Measurements from ENCODE around the gene HOXD8. TPM values are rescaled to one million over a fixed set of nuclear protein-coding genes. Genes with fewer than 3 reads are reported as not detected.

The HOXD8 gene
- total RNA-seq, 1 donor: 0.45 TPM

DNA sequence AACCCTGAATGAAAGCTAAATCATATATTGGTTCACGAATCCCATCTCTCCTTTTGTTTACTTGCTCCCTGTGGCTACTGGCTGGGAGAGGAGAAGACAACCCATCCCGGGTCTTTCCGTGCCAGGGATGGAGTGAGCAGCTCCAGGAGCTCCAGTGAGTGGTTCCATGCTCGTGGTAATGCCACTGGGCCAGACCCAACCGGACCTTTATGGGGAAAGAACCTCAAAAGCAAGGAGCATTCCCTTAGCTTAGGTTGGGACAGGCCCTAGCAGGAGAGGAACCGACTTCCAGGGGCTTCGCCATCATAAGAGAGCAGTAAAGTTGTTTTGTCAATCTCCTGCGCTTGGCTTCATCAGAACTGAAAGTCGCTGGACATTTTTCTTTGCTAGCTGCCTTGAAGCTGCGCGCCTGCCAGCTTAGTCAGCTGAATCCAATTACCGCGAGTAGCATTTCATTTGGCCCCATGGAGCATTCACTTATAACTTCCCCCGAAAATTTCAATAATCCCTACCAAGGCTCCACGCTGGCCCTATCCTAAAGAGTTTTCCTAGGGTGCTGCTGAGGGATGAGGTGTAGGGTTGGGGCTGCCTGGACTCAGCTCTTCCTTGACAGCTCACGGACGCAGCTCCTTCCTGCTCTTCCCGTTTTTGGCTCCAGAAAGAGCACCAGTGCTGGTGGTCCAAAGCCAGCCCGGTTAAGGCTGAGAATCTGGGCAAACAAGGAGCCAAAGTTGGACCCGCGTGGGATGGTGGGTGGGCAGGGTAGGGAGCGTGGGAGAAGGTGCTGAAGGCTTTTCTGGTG is 32.5 kb downstream of the HOXD8 start:
- DNase-seq (ENCODE audit: low read depth): peak; percentile 37
- H3K4me3 ChIP-seq (ENCODE audit: low read depth, low read length): no peak overlapping the region
- TF ChIP-seq, protein P1, sequence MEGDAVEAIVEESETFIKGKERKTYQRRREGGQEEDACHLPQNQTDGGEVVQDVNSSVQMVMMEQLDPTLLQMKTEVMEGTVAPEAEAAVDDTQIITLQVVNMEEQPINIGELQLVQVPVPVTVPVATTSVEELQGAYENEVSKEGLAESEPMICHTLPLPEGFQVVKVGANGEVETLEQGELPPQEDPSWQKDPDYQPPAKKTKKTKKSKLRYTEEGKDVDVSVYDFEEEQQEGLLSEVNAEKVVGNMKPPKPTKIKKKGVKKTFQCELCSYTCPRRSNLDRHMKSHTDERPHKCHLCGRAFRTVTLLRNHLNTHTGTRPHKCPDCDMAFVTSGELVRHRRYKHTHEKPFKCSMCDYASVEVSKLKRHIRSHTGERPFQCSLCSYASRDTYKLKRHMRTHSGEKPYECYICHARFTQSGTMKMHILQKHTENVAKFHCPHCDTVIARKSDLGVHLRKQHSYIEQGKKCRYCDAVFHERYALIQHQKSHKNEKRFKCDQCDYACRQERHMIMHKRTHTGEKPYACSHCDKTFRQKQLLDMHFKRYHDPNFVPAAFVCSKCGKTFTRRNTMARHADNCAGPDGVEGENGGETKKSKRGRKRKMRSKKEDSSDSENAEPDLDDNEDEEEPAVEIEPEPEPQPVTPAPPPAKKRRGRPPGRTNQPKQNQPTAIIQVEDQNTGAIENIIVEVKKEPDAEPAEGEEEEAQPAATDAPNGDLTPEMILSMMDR (IDR thresholded peaks at IDR 0.05; ENCODE audit: insufficient read depth, low read length): no peak

DNA sequence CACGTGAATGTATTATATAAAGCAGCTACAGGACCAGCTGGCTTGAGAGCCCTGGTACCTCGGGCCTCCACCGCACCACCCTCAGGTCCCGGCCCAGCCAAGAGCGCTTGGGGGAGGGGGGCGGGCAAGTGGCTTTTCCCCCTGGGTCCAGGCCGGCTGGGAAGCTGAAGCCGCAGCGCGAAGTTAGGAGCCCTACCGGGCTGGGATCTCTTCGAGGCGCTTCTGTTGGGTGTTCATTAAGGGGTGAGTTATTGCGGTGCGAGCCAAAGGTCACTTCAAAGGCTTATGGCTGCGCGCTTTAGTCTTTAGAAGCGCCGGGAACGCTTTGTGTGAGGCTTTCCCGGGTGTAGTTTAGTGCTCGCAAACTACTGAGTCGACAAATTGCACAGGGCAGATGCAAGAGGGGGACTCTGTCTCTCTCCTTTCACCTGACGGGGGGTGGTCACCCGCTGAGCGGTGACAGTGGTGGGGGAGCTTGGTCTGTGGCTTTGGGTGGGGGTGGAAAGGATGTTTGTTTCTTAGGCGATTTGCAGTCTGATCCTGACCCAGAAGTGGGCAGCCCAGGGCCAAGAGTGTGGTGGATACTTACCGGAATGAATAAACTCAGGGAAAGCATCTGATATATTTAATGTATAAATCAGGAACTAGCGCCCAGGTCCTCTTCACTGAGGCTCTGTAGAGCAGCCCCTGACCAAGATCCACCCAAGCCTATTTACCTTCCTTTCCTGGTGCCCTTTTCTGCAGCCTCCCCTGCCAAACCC is 33.6 kb downstream of the HOXD8 start:
- TF ChIP-seq, protein P1 (IDR thresholded peaks at IDR 0.05; ENCODE audit: insufficient read depth, low read length): no peak
- DNase-seq (ENCODE audit: low read depth): no peak
- no peak overlapping the region for H3K4me3 ChIP-seq (ENCODE audit: low read depth, low read length)

DNA sequence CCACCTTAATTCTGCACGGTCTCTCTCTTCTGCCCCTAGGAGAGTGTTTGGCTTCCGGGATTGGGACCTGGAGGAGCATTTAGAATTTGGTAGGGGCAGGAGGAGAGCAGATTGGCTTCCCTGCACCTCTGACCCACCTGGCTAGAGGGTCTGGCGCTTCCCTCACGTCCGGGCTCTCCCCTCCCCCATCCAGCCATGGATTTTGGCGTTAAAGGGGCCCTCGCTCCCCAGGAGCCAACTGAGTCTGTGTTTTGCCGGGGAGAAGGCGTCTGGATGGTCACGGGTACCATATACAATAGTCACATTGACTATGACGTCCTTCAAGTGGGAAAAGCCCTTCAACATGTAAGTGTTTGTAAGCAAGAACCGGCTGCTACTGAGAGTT is 34.2 kb downstream of the HOXD8 start:
- H3K4me3 ChIP-seq (ENCODE audit: low read depth, low read length): no peak overlapping the region
- TF ChIP-seq, protein P1 (IDR thresholded peaks at IDR 0.05; ENCODE audit: insufficient read depth, low read length): no peak
- no peak for DNase-seq (ENCODE audit: low read depth)

DNA sequence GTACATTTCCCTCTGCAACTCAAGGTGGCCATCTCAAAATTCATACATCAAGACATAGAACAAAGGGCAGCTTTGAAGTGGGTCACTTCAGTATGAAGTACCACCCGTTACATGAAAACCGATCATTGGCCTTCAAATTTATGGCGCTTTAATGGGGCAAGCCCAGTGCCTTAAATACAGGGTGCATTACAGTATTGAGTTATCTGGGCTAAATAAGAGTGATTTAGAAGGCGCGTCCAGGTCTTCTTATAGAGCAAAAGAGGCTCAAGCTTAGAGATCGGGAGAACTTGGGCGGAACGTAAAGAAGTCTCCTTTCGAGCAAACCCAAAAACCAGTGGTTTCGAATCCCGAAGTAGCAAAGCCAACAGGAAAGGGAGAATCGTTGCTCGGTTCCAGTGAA is 34.7 kb downstream of the HOXD8 start:
- DNase-seq (ENCODE audit: low read depth): no peak
- TF ChIP-seq, protein P1 (IDR thresholded peaks at IDR 0.05; ENCODE audit: insufficient read depth, low read length): no peak
- no peak overlapping the region for H3K4me3 ChIP-seq (ENCODE audit: low read depth, low read length)

DNA sequence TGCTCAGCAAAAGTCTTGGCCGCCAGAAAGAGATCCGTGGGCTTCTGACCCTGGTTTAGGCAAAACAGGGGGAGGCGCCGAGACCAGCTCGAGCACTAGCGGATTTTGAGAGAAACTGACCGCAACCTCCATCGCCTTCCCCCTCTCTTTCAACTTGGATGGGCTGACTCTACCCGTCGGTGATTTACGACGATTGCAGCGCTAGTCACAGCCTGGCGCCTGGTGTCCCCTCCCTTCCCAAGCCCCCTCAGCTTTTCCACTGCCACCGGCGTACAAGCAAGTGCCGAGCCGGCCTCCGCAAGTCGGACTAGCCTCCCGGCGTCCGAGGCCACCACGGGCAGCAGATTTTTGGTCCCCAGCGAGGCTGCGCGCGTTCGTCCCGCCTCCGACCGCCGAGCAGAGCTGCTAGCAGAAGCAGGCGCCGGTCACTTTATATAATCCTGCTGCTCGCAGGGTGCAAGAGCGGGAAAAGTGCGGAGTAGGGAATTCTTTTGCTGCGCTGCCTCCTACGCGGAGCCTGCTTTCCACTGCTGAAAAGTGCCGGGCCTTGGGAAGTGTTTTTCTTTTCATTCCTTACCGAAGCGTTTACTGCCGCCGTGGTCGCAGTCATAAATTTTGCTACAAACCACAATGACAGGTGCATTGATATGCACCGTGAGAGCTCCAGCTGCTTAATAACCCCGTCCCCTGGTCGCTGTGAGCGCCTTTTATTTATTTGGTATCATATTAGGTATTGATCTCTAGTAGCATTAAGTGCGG is 35.3 kb downstream of the HOXD8 start:
- no peak overlapping the region for H3K4me3 ChIP-seq (ENCODE audit: low read depth, low read length)
- TF ChIP-seq, protein P1 (IDR thresholded peaks at IDR 0.05; ENCODE audit: insufficient read depth, low read length): no peak
- DNase-seq (ENCODE audit: low read depth): no peak

DNA sequence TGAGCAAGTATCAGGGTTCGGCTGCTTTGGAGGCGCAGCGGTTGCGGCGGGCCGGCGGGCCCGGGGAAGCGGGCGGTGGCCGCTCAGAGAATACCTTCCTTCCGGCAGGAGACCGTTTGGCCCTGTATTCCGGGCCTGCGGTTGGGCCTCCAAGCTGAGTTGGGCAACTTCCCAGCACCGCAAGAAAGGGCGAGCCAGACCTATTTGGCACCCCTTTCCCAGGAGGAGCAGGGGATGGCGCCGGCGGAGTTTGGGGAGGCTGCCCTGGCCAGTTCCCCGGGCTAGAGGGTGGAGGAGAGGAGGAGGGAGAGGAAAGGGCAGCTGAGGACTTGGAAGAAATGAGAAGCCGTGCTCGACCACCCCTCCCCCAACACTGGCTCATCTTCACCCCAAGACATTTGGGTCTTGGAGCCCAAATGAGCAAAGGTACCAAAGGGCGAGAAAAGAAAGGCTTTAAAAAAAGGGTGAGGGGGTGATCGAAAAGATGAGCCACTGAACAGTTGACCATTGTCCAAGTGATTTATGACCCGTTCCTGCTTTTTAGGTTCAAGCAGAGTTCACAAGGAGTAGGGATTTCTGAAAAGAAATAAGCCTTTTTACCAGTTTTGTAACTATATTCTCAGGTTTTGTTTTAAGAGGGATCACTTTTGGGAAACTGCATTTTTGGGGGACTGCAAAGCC is 36.0 kb downstream of the HOXD8 start:
- TF ChIP-seq, protein P1 (IDR thresholded peaks at IDR 0.05; ENCODE audit: insufficient read depth, low read length): no peak
- H3K4me3 ChIP-seq (ENCODE audit: low read depth, low read length): no peak overlapping the region
- no peak for DNase-seq (ENCODE audit: low read depth)

Measured in fibroblast of the aortic adventitia (primary cell).